WERI-Rb-1 (cell line): Measurements from ENCODE around the gene ZNF518A.

ENCODE experiments used
- DNase-seq: peaks from one replicate; pipeline ENCODE4 v3.0.0-alpha.2; 2020
- H3K27ac ChIP-seq: fragments of 250-450 bp; sonication (Bioruptor Pico); 2 replicates; pipeline ENCODE4 v1.5.1; 2020; ENCODE audit warnings: mild to moderate bottlenecking, moderate library complexity
- H3K27me3 ChIP-seq: fragments of 250-450 bp; sonication (Bioruptor Pico); 2 replicates; pipeline ENCODE4 v1.5.1; 2021; ENCODE audit warnings: mild to moderate bottlenecking, low read depth, moderate library complexity; ENCODE audit not compliant: insufficient read depth, severe bottlenecking
- H3K36me3 ChIP-seq: fragments of 250-450 bp; sonication (Bioruptor Pico); 2 replicates; pipeline ENCODE4 v1.5.1; 2020; ENCODE audit warnings: mild to moderate bottlenecking, moderate library complexity
- H3K4me3 ChIP-seq: 2 replicates; pipeline ENCODE4 v1.5.1; 2011; ENCODE audit warnings: low read depth, mild to moderate bottlenecking, control low read depth, low read length
- H3K9me3 ChIP-seq: fragments of 250-450 bp; sonication (Bioruptor Pico); 2 replicates; pipeline ENCODE4 v1.5.1; 2021; ENCODE audit warnings: mild to moderate bottlenecking, moderate library complexity; ENCODE audit not compliant: severe bottlenecking
- CTCF ChIP-seq: IDR thresholded peaks from 2 replicates; pipeline ENCODE4 v1.5.1; 2011; ENCODE audit warnings: low read depth, mild to moderate bottlenecking, control low read depth, inconsistent platforms, low read length

The ZNF518A gene, protein sequence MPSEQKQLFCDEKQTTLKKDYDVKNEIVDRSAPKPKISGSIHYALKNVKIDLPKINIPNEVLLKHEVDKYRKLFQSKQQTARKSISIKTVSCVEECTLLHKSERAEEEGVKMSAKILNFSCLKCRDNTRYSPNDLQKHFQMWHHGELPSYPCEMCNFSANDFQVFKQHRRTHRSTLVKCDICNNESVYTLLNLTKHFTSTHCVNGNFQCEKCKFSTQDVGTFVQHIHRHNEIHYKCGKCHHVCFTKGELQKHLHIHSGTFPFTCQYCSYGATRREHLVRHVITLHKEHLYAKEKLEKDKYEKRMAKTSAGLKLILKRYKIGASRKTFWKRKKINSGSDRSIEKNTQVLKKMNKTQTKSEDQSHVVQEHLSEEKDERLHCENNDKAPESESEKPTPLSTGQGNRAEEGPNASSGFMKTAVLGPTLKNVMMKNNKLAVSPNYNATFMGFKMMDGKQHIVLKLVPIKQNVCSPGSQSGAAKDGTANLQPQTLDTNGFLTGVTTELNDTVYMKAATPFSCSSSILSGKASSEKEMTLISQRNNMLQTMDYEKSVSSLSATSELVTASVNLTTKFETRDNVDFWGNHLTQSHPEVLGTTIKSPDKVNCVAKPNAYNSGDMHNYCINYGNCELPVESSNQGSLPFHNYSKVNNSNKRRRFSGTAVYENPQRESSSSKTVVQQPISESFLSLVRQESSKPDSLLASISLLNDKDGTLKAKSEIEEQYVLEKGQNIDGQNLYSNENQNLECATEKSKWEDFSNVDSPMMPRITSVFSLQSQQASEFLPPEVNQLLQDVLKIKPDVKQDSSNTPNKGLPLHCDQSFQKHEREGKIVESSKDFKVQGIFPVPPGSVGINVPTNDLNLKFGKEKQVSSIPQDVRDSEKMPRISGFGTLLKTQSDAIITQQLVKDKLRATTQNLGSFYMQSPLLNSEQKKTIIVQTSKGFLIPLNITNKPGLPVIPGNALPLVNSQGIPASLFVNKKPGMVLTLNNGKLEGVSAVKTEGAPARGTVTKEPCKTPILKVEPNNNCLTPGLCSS (N-terminal part only)

DNA sequence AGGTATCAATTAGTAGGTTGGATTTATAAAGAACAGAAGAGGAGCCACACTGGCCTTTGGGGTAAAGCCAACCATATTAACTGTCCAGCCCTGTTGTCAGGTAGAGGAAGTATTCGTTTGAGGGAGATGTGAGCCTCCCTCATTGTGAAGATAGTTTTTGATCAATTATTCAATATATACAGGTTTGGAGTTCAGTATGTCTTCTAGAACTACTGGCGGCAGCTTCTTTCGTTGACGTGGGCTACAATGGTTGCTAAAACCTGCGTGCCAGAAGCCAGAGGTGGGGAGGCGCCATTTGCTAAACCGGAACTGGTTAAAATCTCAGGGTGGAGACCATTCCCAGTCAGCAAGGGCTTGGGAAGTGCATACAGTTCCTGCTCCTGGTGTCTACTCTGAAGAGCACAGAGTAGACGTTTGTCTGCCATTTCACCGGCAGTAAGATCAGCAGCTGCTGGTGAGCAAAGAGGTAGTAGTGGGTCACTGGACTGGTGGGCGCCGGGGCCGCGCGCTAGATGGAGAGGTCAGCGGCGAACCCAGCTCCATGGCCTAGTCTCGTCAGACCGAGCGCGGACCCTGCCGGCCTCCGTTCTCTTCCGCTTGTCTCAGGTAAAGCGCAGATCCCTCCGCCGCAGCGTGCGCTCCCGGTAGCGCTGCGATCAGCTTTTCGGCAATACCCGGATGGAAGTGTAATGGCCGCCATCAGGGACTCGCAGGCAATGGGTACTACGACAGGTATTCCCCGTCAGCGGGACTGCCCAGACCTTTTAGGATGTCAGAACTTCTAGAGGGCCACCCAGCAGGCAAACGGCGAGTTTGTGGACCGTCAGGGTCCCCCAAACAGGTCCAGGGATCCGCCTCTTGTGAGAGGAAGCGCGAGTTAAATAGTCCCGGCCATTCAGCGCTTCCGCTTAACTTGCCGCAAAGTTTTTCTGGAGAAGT, at the start of gene ZNF518A:
TSS of gene ZNF518A (plus strand) at position 911 of the 939 bp plus-strand sequence. CDS start 26,026 bp downstream, outside the sequence.
- Histone ChIP-seq H3K27me3 (no peaks in the 10 kb centered on the region), H3K9me3 (no peaks in the 10 kb centered on the region), H3K27ac (peak within 1 kb of the TSS; percentile 99), H3K36me3 (peaks cover 17% of the 10 kb centered on the region), H3K4me3 (peak within 1 kb of the TSS; percentile 73)
- DNase-seq: peak; percentile 96
- no peak for TF ChIP-seq CTCF

- TF ChIP-seq CTCF: no peak
- H3K27me3 ChIP-seq: no peaks in the 10 kb centered on the region
- no peaks in the 10 kb centered on the region for H3K36me3 ChIP-seq
- H3K9me3 ChIP-seq: no peaks in the 10 kb centered on the region
- no peak for DNase-seq
- no peak overlapping the region for H3K27ac ChIP-seq
- no peak overlapping the region for H3K4me3 ChIP-seq
Observed at GRCh38 chr10:96082153-96082552, 47.9 kb upstream of the ZNF518A start.

GRCh38 chr10:96082748-96083147, 47.3 kb upstream of the ZNF518A start:
- Histone ChIP-seq H3K27ac (no peak overlapping the region), H3K4me3 (no peak overlapping the region), H3K36me3 (no peaks in the 10 kb centered on the region), H3K27me3 (no peaks in the 10 kb centered on the region), H3K9me3 (no peaks in the 10 kb centered on the region)
- no peak for DNase-seq
- no peak for TF ChIP-seq CTCF

GRCh38 chr10:96089116-96089515, 41.0 kb upstream of the ZNF518A start:
- DNase-seq: no peak
- Histone ChIP-seq H3K27ac (peak overlapping the region; percentile 99; the same call in 1 of the 2 replicates), H3K4me3 (peak overlapping the region; percentile 85), H3K36me3 (no peaks in the 10 kb centered on the region; the same call in 1 of the 2 replicates), H3K27me3 (no peaks in the 10 kb centered on the region), H3K9me3 (peaks cover 7% of the 10 kb centered on the region)
- no peak for TF ChIP-seq CTCF
